Measurements from ENCODE around the gene PNPLA2. TPM values are rescaled to one million over a fixed set of nuclear protein-coding genes. Genes with fewer than 3 reads are reported as not detected.

Gene PNPLA2
- total and polyA plus RNA-seq, 2 of the 8 experiments (the other 6 are each of a cell fraction or from before 2014, with no cell fraction given): 30.9 to 62.1 TPM

DNA sequence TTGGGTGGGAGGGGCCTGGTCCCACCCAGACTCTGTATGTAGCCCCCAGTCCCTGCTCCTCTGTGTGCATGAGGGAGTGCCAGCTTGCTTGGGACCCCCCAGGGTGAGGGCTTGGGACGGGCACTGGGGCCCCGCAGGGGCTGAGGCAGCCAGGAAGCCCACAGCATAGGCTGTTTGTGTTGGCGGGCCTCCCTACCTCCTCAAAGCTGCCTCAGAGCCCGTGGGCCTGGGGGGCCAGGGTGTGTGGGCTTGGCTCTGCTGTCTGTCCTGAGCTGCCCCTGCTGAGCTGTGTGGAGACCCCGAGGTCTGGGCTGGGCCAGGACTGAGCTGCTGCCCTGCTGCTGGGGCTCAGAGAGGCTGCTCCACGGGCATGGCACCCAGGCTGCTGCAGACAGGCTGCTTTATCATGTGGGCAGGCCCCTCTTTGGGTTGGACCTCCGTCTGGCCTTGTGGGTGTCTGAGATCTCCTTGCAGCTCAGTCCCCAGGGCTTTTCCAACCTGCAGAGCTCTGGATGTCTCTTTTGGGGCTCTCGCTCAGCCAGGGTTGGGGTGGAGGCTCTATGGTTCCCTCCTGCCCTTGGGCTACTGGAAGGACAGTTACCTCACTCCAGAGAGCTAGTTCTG lies 27.3 kb downstream of the PNPLA2 start:
- H3K9ac ChIP-seq (replicated peaks in 1 of 4; ENCODE audit: extremely low read depth in 1 of 4, low read depth in 3 of 4, low read length in 3 of 4): no peak overlapping the region
- FAIRE-seq: no peak
- peaks cover 0 to 2% (median 0%) of the 10 kb centered on the region in 4 experiments; a peak in 4 of 7 replicates for H3K27me3 ChIP-seq (replicated peaks in 1 of 4; ENCODE audit: control insufficient read depth in 3 of 4, extremely low read depth in 1 of 4, insufficient read depth in 3 of 4, low read length in 3 of 4)
- no peak overlapping the region for H3K27ac ChIP-seq (ENCODE audit: low read depth, low read length)
- H2BK5ac ChIP-seq (ENCODE audit: low read depth, low read length): peak overlapping the region; percentile 44; the same call in 1 of the 2 replicates
- H3K56ac ChIP-seq (replicated peaks; ENCODE audit: insufficient read length, low read depth, low read length): no peak overlapping the region
- no peak overlapping the region for H3K23ac ChIP-seq (ENCODE audit: insufficient read length)
- H3K4me3 ChIP-seq (ENCODE audit: extremely low read depth in 1 of 4, insufficient read depth in 2 of 4, low read depth in 3 of 4, low read length in 4 of 4): no peak overlapping the region; a peak in 1 of 8 replicates
- peaks cover 32% of the 10 kb centered on the region; the same call in 1 of the 2 replicates for H3K23me2 ChIP-seq (ENCODE audit: low read depth, low read length)
- peak overlapping the region; percentile 18; the same call in 1 of the 2 replicates for H2BK15ac ChIP-seq (ENCODE audit: low read length)
- H3K79me2 ChIP-seq (ENCODE audit: control insufficient read depth in 1 of 2, insufficient read depth in 2 of 2, low read length in 2 of 2): peaks cover 0 to 23% of the 10 kb centered on the region in 2 experiments; a peak in 2 of 4 replicates
- H3K4me2 ChIP-seq (ENCODE audit: insufficient read depth in 1 of 2, low read depth in 2 of 2, low read length in 2 of 2): peak overlapping the region in 1 of 2 experiments; percentile 87; a peak in 1 of 4 replicates
- H2AK5ac ChIP-seq (ENCODE audit: low read depth, low read length): no peak overlapping the region
- H3K36me3 ChIP-seq (ENCODE audit: control insufficient read depth in 2 of 4, insufficient read depth in 4 of 4, low read length in 3 of 4): no peaks in the 10 kb centered on the region
- ChIA-PET CTCF (ENCODE audit: partially characterized antibody) (interaction anchor here (0.7 to 6.7 kb wide), 12 partner anchors 8 to 205 kb away, joined by 3 to 74 read pairs (median 4); no protein-coding TSS in a partner anchor), POLR2A (ENCODE audit: partially characterized antibody) (interaction anchor here (0.6 to 40.4 kb wide), 7 partner anchors 11 to 174 kb away, joined by 3 to 1917 read pairs (median 3); partner anchors contain the start of genes CD151, CEND1, CHID1 and CRACR2B)
- DNase-seq (ENCODE audit: low read depth in 1 of 2, low spot score in 2 of 2): no peak
- 91% methylated on average over 6 of the region's 8 CpGs; no CpG with 5 or more reads in 1 of the 2 experiments for WGBS, 2 experiments (ENCODE audit: extremely low coverage in 1 of 2, insufficient coverage in 1 of 2, insufficient read length in 1 of 2, insufficient replicate concordance in 2 of 2, low coverage in 1 of 2, low lambda C conversion rate in 2 of 2, missing lambda C conversion rate in 1 of 2)
- H3K79me1 ChIP-seq (ENCODE audit: low read depth, low read length): peaks cover 2% of the 10 kb centered on the region; the same call in 1 of the 2 replicates
- H3K14ac ChIP-seq (ENCODE audit: insufficient read length): no peak overlapping the region
- H4K91ac ChIP-seq (replicated peaks; ENCODE audit: insufficient read length, low read length): peak overlapping the region; percentile 83
- H2BK12ac ChIP-seq (ENCODE audit: low read depth, low read length): no peak overlapping the region
- peaks cover 4 to 20% of the 10 kb centered on the region in 2 experiments for H4K20me1 ChIP-seq (replicated peaks in 1 of 2; ENCODE audit: control insufficient read depth in 1 of 2, insufficient read depth in 2 of 2, low read length in 2 of 2)
- H4K8ac ChIP-seq (ENCODE audit: extremely low read depth, insufficient read depth, low read length): peak overlapping the region; percentile 28; the same call in 1 of the 2 replicates
- H2BK120ac ChIP-seq (replicated peaks; ENCODE audit: low read depth, low read length): no peak overlapping the region
- no peaks in the 10 kb centered on the region for H3K9me3 ChIP-seq (ENCODE audit: insufficient read depth in 2 of 2, low read depth in 1 of 2, low read length in 1 of 2)
- H3K4me1 ChIP-seq (replicated peaks in 1 of 4; ENCODE audit: control insufficient read depth in 3 of 4, insufficient read depth in 4 of 4, low read length in 3 of 4): peaks cover 0 to 43% (median 29%) of the 10 kb centered on the region in 4 experiments; a peak in 6 of 7 replicates
- H3K18ac ChIP-seq (ENCODE audit: extremely low read depth, low read length): no peak overlapping the region; the same call in 1 of the 2 replicates
- no peak overlapping the region for H2BK20ac ChIP-seq (ENCODE audit: low read length)
- H4K5ac ChIP-seq (ENCODE audit: insufficient read length, low read depth, low read length): no peak overlapping the region
- H2AFZ ChIP-seq (ENCODE audit: low read length): no peak overlapping the region
- no peak overlapping the region for H3K4ac ChIP-seq (replicated peaks; ENCODE audit: insufficient read length, low read depth, low read length)
- TF ChIP-seq YY1 (IDR thresholded peaks at IDR 0.05; ENCODE audit: low read depth, low read length) (no peak), POU5F1 (IDR thresholded peaks at IDR 0.05; ENCODE audit: low read depth, low read length) (no peak), CEBPB (IDR thresholded peaks at IDR 0.05; ENCODE audit: low read depth, low read length) (no peak), KDM5A (IDR thresholded peaks at IDR 0.05; ENCODE audit: low read length) (no peak), RAD21 (IDR thresholded peaks at IDR 0.05 in 1 of 2, conservative IDR thresholded peaks at IDR 0.05 in 1 of 2; ENCODE audit: low read depth in 2 of 2, low read length in 2 of 2) (no peak), GABPA (IDR thresholded peaks at IDR 0.05; ENCODE audit: borderline replicate concordance, insufficient read depth, low read length) (no peak), TEAD4 (IDR thresholded peaks at IDR 0.05; ENCODE audit: low read depth, low read length) (no peak), SP2 (IDR thresholded peaks at IDR 0.05; ENCODE audit: low read length) (no peak)
- TF ChIP-seq, protein P1, sequence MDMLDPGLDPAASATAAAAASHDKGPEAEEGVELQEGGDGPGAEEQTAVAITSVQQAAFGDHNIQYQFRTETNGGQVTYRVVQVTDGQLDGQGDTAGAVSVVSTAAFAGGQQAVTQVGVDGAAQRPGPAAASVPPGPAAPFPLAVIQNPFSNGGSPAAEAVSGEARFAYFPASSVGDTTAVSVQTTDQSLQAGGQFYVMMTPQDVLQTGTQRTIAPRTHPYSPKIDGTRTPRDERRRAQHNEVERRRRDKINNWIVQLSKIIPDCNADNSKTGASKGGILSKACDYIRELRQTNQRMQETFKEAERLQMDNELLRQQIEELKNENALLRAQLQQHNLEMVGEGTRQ (IDR thresholded peaks at IDR 0.05; ENCODE audit: low read length): no peak
- TF ChIP-seq, protein P2, sequence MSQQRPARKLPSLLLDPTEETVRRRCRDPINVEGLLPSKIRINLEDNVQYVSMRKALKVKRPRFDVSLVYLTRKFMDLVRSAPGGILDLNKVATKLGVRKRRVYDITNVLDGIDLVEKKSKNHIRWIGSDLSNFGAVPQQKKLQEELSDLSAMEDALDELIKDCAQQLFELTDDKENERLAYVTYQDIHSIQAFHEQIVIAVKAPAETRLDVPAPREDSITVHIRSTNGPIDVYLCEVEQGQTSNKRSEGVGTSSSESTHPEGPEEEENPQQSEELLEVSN (IDR thresholded peaks at IDR 0.05): no peak

All from H1 (cell line).